IMR-90 (cell line): ENCODE results near the gene KIR3DL1. TPM values are rescaled to one million over a fixed set of nuclear protein-coding genes. Genes with fewer than 3 reads are reported as not detected.

Source experiments
- ATAC-seq: fragments of 200-7000 bp; cut with Tn5 transposase; 2 replicates; pipeline ENCODE4 v1.9.1; 2020; ENCODE audit warnings: low read depth, mild to moderate bottlenecking, moderate library complexity
- BruUV-seq: library from RNA; stranded (reverse); fragments of 400-500 nt; replicated peaks from 2 replicates; lab custom pipeline; 2021; lab: Mats Ljungman, UMichigan
- CTCF ChIA-PET: fragments of 300-600 bp; formaldehyde crosslinking; extraction: SDS; loops from one replicate; lab custom pipeline; 2021; ENCODE audit warnings: antibody characterized with exemption; lab: Yijun Ruan, JAX
- POLR2A ChIA-PET: fragments of 300-600 bp; sonication (Branson Sonifier 250); formaldehyde crosslinking; loops from one replicate; lab custom pipeline; 2022; ENCODE audit warnings: antibody characterized with exemption; ENCODE audit not compliant: unreplicated experiment; lab: Charles Lee
- DNase-seq: peaks from one replicate; pipeline ENCODE4 v3.0.0; 2013
- H2AFZ ChIP-seq: replicated peaks from 2 replicates; pipeline ENCODE3; 2013; ENCODE audit warnings: low read length, mild to moderate bottlenecking; ENCODE audit not compliant: poor library complexity
- H2AK5ac ChIP-seq: 2 replicates; pipeline ENCODE4 v1.6.1; 2013; ENCODE audit warnings: low read depth, low read length, inconsistent platforms
- H2AK9ac ChIP-seq: replicated peaks from 2 replicates; pipeline ENCODE3; 2013; ENCODE audit warnings: mild to moderate bottlenecking, low read depth, low read length, moderate library complexity; ENCODE audit not compliant: poor library complexity
- H2BK120ac ChIP-seq: 2 replicates; pipeline ENCODE4 v1.6.1; 2013; ENCODE audit warnings: low read depth, low read length, inconsistent platforms
- H2BK15ac ChIP-seq: 3 replicates; pipeline ENCODE4 v1.6.1; 2013; ENCODE audit warnings: low read depth, low read length, inconsistent platforms
- H2BK20ac ChIP-seq: 2 replicates; pipeline ENCODE4 v1.6.1; 2013; ENCODE audit warnings: low read depth, mild to moderate bottlenecking, inconsistent platforms, low read length, moderate library complexity
- H2BK5ac ChIP-seq: 2 replicates; pipeline ENCODE4 v1.6.1; 2013; ENCODE audit warnings: mild to moderate bottlenecking, low read depth, low read length, inconsistent platforms; ENCODE audit not compliant: poor library complexity, severe bottlenecking
- H3K14ac ChIP-seq: replicated peaks from 2 replicates; pipeline ENCODE4 v1.6.1; 2013; ENCODE audit warnings: low read depth, low read length, inconsistent platforms
- H3K18ac ChIP-seq: 2 replicates; pipeline ENCODE4 v1.6.1; 2013; ENCODE audit warnings: low read depth, low read length, control low read depth
- H3K23ac ChIP-seq: 2 replicates; pipeline ENCODE4 v1.6.1; 2013; ENCODE audit warnings: low read depth, low read length, inconsistent platforms
- H3K27ac ChIP-seq: 2 replicates; pipeline ENCODE4 v1.5.1; 2013; ENCODE audit warnings: mild to moderate bottlenecking, control low read depth, low read length; ENCODE audit not compliant: insufficient read depth
- H3K27me3 ChIP-seq: 2 replicates; pipeline ENCODE4 v1.6.1; 2013; ENCODE audit warnings: low read length; ENCODE audit not compliant: control insufficient read depth, insufficient read depth
- H3K36me3 ChIP-seq: 2 replicates; pipeline ENCODE4 v1.6.1; 2013; ENCODE audit warnings: low read length, mixed read lengths; ENCODE audit not compliant: control insufficient read depth, insufficient read depth
- H3K4ac ChIP-seq: 2 replicates; pipeline ENCODE4 v1.6.1; 2013; ENCODE audit warnings: low read depth, low read length, inconsistent platforms
- H3K4me1 ChIP-seq: 2 replicates; pipeline ENCODE4 v1.6.1; 2013; ENCODE audit warnings: low read length, mixed read lengths; ENCODE audit not compliant: control insufficient read depth, insufficient read depth
- H3K4me2 ChIP-seq: 2 replicates; pipeline ENCODE4 v1.6.1; 2013; ENCODE audit warnings: low read depth, mild to moderate bottlenecking, control low read depth, low read length, moderate library complexity
- H3K4me3 ChIP-seq: 2 replicates; pipeline ENCODE4 v1.5.1; 2013; ENCODE audit warnings: low read depth, mild to moderate bottlenecking, control low read depth, low read length, moderate library complexity; ENCODE audit not compliant: insufficient read depth
- H3K56ac ChIP-seq: 2 replicates; pipeline ENCODE4 v1.6.1; 2013; ENCODE audit warnings: low read length, inconsistent platforms; ENCODE audit not compliant: insufficient read depth; ENCODE audit errors: extremely low read depth
- H3K79me1 ChIP-seq, 2 experiments: 2 replicates each; pipeline ENCODE4 v1.6.1; 2013; ENCODE audit warnings: low read length in 2 of 2, inconsistent platforms in 1 of 2, low read depth in 1 of 2
- H3K9ac ChIP-seq: 2 replicates; pipeline ENCODE4 v1.6.1; 2013; ENCODE audit warnings: low read depth, low read length, control low read depth
- H3K9me1 ChIP-seq: 2 replicates; pipeline ENCODE4 v1.6.1; 2013; ENCODE audit warnings: low read length, inconsistent platforms; ENCODE audit not compliant: insufficient read depth
- H3K9me3 ChIP-seq: 2 replicates; pipeline ENCODE4 v1.6.1; 2013; ENCODE audit warnings: low read length; ENCODE audit not compliant: control insufficient read depth, insufficient read depth
- H4K20me1 ChIP-seq: 2 replicates; pipeline ENCODE4 v1.6.1; 2013; ENCODE audit warnings: low read length, inconsistent platforms; ENCODE audit not compliant: insufficient read depth
- H4K5ac ChIP-seq: 2 replicates; pipeline ENCODE4 v1.6.1; 2013; ENCODE audit warnings: mild to moderate bottlenecking, low read depth, low read length, control low read depth
- H4K8ac ChIP-seq, 2 experiments: 2 replicates each; pipeline ENCODE4 v1.6.1; 2013; ENCODE audit warnings: low read depth in 2 of 2, low read length in 2 of 2, control low read depth in 1 of 2, inconsistent platforms in 1 of 2
- H4K91ac ChIP-seq: 2 replicates; pipeline ENCODE4 v1.6.1; 2013; ENCODE audit warnings: low read depth, low read length, inconsistent platforms; ENCODE audit not compliant: insufficient read depth
- BHLHE40 ChIP-seq: fragments of 150-350 bp; IDR thresholded peaks from 2 replicates; pipeline ENCODE4 v1.6.1; 2016; ENCODE audit warnings: mild to moderate bottlenecking, low read depth, low read length
- CEBPB ChIP-seq: IDR thresholded peaks from 2 replicates; pipeline ENCODE4 v1.6.1; 2012; ENCODE audit warnings: low read depth, low read length, improper control_type of control experiment
- ELK1 ChIP-seq: fragments of 150-350 bp; IDR thresholded peaks from 2 replicates; pipeline ENCODE4 v1.6.1; 2016; ENCODE audit warnings: low read depth, mild to moderate bottlenecking, low read length, moderate library complexity, borderline replicate concordance
- MAFK ChIP-seq: IDR thresholded peaks from 2 replicates; pipeline ENCODE4 v1.6.1; 2012; ENCODE audit warnings: low read depth, low read length, improper control_type of control experiment
- RFX5 ChIP-seq: IDR thresholded peaks from 2 replicates; pipeline ENCODE4 v1.8.0; 2012; ENCODE audit warnings: low read depth, mild to moderate bottlenecking, low read length, moderate library complexity
- SMC3 ChIP-seq: fragments of 150-350 bp; IDR thresholded peaks from 2 replicates; pipeline ENCODE4 v1.6.1; 2016; ENCODE audit warnings: low read depth, mild to moderate bottlenecking, antibody characterized with exemption, low read length, moderate library complexity
- USF2 ChIP-seq: fragments of 150-350 bp; IDR thresholded peaks from 2 replicates; pipeline ENCODE4 v1.6.1; 2017; ENCODE audit warnings: mild to moderate bottlenecking, antibody characterized with exemption, low read length, low read depth
- WGBS, 2 experiments: methylation state at CpG; one replicate each; pipeline versions ENCODE4 v1.1.5 to v1.1.7; 2013; ENCODE audit warnings: missing lambda C conversion rate in 2 of 2; ENCODE audit not compliant: insufficient read length in 1 of 2; ENCODE audit errors: extremely low coverage in 2 of 2; 5-methylcytosine and 5-hydroxymethylcytosine counted together
- dilution Hi-C: fragments of 300-500 bp; cut with HindIII; formaldehyde crosslinking; loops from one replicate; pipeline ENCODE4 v1.14.3; 2018; ENCODE audit warnings: low sequenced_read_pairs; ENCODE audit not compliant: unreplicated experiment
- in situ Hi-C: fragments of 300-500 bp; cut with MboI; formaldehyde crosslinking; loops from 3 replicates; pipeline ENCODE4 v1.14.3; 2019; ENCODE audit warnings: low sequenced_read_pairs, inconsistent platforms, mixed read lengths
- intact Hi-C: fragments of 100-400 bp; cut with micrococcal nuclease; formaldehyde crosslinking; loops from 2 replicates; pipeline ENCODE4 v1.10.0; 2022
- polyA plus RNA-seq, 3 experiments: library from polyadenylated mRNA; depleted of rRNA; stranded (reverse); fragments of >200 nt; gene quantifications; 2 replicates each; pipeline ENCODE4 v1.2.3, GENCODE V29; 2012; ENCODE audit warnings: low replicate concordance in 1 of 3
- total RNA-seq: library from RNA; depleted of rRNA; stranded (reverse); fragments of >200 nt; gene quantifications from 2 replicates; pipeline ENCODE4 v1.2.3, GENCODE V29; 2012

Gene KIR3DL1
- total and polyA plus RNA-seq, 2 of the 4 experiments (the other 2 are of a cell fraction): not detected

- Histone ChIP-seq H4K8ac (no peak overlapping the region), H4K5ac (no peak overlapping the region), H2AK9ac (no peak overlapping the region), H3K4me1 (no peaks in the 10 kb centered on the region), H3K23ac (no peak overlapping the region), H3K56ac (no peak overlapping the region), H3K14ac (no peak overlapping the region), H3K9me3 (peaks cover 22% of the 10 kb centered on the region), H3K4me2 (no peak overlapping the region), H2AFZ (no peak overlapping the region), H3K27me3 (no peaks in the 10 kb centered on the region), H3K18ac (no peak overlapping the region), H2BK5ac (no peak overlapping the region), H3K9me1 (no peaks in the 10 kb centered on the region), H3K79me1 (no peaks in the 10 kb centered on the region), H2BK120ac (no peak overlapping the region), H4K91ac (no peak overlapping the region), H2BK15ac (no peak overlapping the region), H3K4ac (no peak overlapping the region), H2AK5ac (no peak overlapping the region), H2BK20ac (no peak overlapping the region), H4K20me1 (no peaks in the 10 kb centered on the region), H3K4me3 (no peak overlapping the region), H3K9ac (no peak overlapping the region), H3K27ac (no peak overlapping the region), H3K36me3 (no peaks in the 10 kb centered on the region)
- dilution Hi-C loops (no loop called here), intact Hi-C loops (no loop called here), in situ Hi-C loops (no loop called here)
- ATAC-seq: no peak
- 55% methylated on average over 5 of the region's 6 CpGs; no CpG with 5 or more reads in 1 of the 2 experiments for WGBS, 2 experiments
- ChIA-PET POLR2A (no interaction called here), CTCF (no interaction called here)
- no TSS peak for BruUV-seq
- TF ChIP-seq SMC3: no peak
- TF ChIP-seq RFX5: no peak
- no peak for TF ChIP-seq ELK1
- TF ChIP-seq CEBPB: no peak
- no peak for TF ChIP-seq USF2
- TF ChIP-seq MAFK: no peak
- no peak for TF ChIP-seq BHLHE40
- no peak for DNase-seq
Observed at GRCh38 chr19:54791476-54791875, 24.8 kb upstream of the KIR3DL1 start.
